B cell (primary cell): ENCODE data around the gene CLASP1. TPM values are rescaled to one million over a fixed set of nuclear protein-coding genes. Genes with fewer than 3 reads are reported as not detected.

Experiments used
- ATAC-seq: fragments of 200-7000 bp; cut with Tn5 transposase; one replicate; pipeline ENCODE4 v1.10.0; 2021; ENCODE audit warnings: low read depth, mild to moderate bottlenecking, moderate number of reproducible peaks, moderate library complexity
- CTCF ChIA-PET: fragments of 350-600 bp; sonication (Branson Sonifier 250); formaldehyde crosslinking; loops from one replicate; lab custom pipeline; 2021; ENCODE audit warnings: antibody characterized with exemption, inconsistent platforms; lab: Charles Lee
- POLR2A ChIA-PET: fragments of 350-600 bp; sonication (Branson Sonifier 250); formaldehyde crosslinking; loops from one replicate; lab custom pipeline; 2021; ENCODE audit warnings: antibody characterized with exemption; lab: Charles Lee
- DNase-seq: peaks from one replicate; pipeline ENCODE4 v3.0.0; 2013
- H2AFZ ChIP-seq: 2 replicates; pipeline ENCODE4 v1.6.1; 2012; ENCODE audit warnings: mild to moderate bottlenecking, low read depth, low read length; ENCODE audit not compliant: insufficient read depth, poor library complexity, severe bottlenecking
- H3K27ac ChIP-seq, 2 donors: 1 replicate in 1 of 2; 2 replicates in 1 of 2; pipeline ENCODE4 v1.5.1; 2012 to 2013; ENCODE audit warnings: low read length in 2 of 2, mild to moderate bottlenecking in 2 of 2, moderate library complexity in 1 of 2
- H3K27me3 ChIP-seq, 4 experiments: fragments of 200-600 bp in 1 of 4; sonication (generic) in 1 of 4; replicated peaks in 1 of 4; 1 replicate in 2 of 4; 2 replicates in 2 of 4; pipeline versions ENCODE4 v1.6.1 to v1.7.0; 2013 to 2016; ENCODE audit warnings: low read length in 3 of 4, mild to moderate bottlenecking in 2 of 4, mixed read lengths in 1 of 4, moderate library complexity in 1 of 4; ENCODE audit not compliant: insufficient read depth in 4 of 4, control insufficient read depth in 3 of 4; ENCODE audit errors: control extremely low read depth in 1 of 4
- H3K36me3 ChIP-seq, 2 experiments: replicated peaks in 1 of 2; 1 replicate in 1 of 2; 2 replicates in 1 of 2; pipeline versions ENCODE4 v1.6.1 to v1.7.1; 2013; ENCODE audit warnings: low read length in 1 of 2; ENCODE audit not compliant: insufficient read depth in 2 of 2, control insufficient read depth in 1 of 2; ENCODE audit errors: control extremely low read depth in 1 of 2, extremely low read depth in 1 of 2
- H3K4me1 ChIP-seq, 2 donors: fragments of 200-600 bp in 1 of 2; sonication (generic) in 1 of 2; 1 replicate in 1 of 2; 2 replicates in 1 of 2; pipeline versions ENCODE4 v1.5.1 to v1.6.1; 2013 to 2017; ENCODE audit warnings: low read length in 2 of 2; ENCODE audit not compliant: control insufficient read depth in 2 of 2, insufficient read depth in 2 of 2
- H3K4me2 ChIP-seq: replicated peaks from 2 replicates; pipeline ENCODE3; 2012; ENCODE audit warnings: mild to moderate bottlenecking, low read depth, low read length; ENCODE audit not compliant: poor library complexity, severe bottlenecking
- H3K4me3 ChIP-seq, 5 experiments: fragments of 200-600 bp in 1 of 5; sonication (generic) in 1 of 5; 1 replicate in 3 of 5; 2 replicates in 2 of 5; pipeline versions ENCODE4 v1.5.1 to v1.7.0; 2011 to 2016; ENCODE audit warnings: low read length in 4 of 5, mild to moderate bottlenecking in 4 of 5, low read depth in 2 of 5, control low read depth in 1 of 5, moderate library complexity in 1 of 5; ENCODE audit not compliant: insufficient read depth in 1 of 5; ENCODE audit errors: control extremely low read depth in 1 of 5, extremely low read depth in 1 of 5
- H3K79me2 ChIP-seq: fragments of 200-600 bp; sonication (generic); one replicate; pipeline ENCODE4 v1.6.0; 2016; ENCODE audit warnings: low read length; ENCODE audit not compliant: control insufficient read depth, insufficient read depth
- H3K9ac ChIP-seq: fragments of 200-600 bp; sonication (generic); 2 replicates; pipeline ENCODE4 v1.6.1; 2017; ENCODE audit warnings: mild to moderate bottlenecking, low read length, moderate library complexity
- H3K9me3 ChIP-seq, 3 donors: one replicate each; pipeline versions ENCODE4 v1.6.1 to v1.7.1; 2013; ENCODE audit warnings: low read length in 2 of 3; ENCODE audit not compliant: control insufficient read depth in 2 of 3, insufficient read depth in 1 of 3; ENCODE audit errors: control extremely low read depth in 1 of 3
- H4K20me1 ChIP-seq: 2 replicates; pipeline ENCODE4 v1.6.0; 2012; ENCODE audit warnings: mild to moderate bottlenecking, low read length; ENCODE audit not compliant: insufficient read depth, control insufficient read depth, poor library complexity, severe bottlenecking
- H3K27ac Mint-ChIP-seq: one replicate; pipeline ENCODE4 v1.8.0; 2021; ENCODE audit warnings: mixed read lengths
- H3K27me3 Mint-ChIP-seq: one replicate; pipeline ENCODE4 v1.8.0; 2021; ENCODE audit warnings: mixed read lengths
- H3K4me1 Mint-ChIP-seq: one replicate; pipeline ENCODE4 v1.8.0; 2021; ENCODE audit warnings: mixed read lengths
- H3K4me3 Mint-ChIP-seq: one replicate; pipeline ENCODE4 v1.8.0; 2021; ENCODE audit warnings: mixed read lengths
- H3K9me3 Mint-ChIP-seq: one replicate; pipeline ENCODE4 v1.8.0; 2022; ENCODE audit warnings: mixed read lengths; ENCODE audit not compliant: insufficient read depth
- CTCF ChIP-seq: fragments of 200-600 bp; IDR thresholded peaks from one replicate; pipeline ENCODE4 v1.8.0; 2022; ENCODE audit warnings: antibody characterized with exemption, mild to moderate bottlenecking
- EZH2 ChIP-seq: IDR thresholded peaks from 2 replicates; pipeline ENCODE4 v1.6.1; 2012; ENCODE audit warnings: borderline replicate concordance, low read depth, mild to moderate bottlenecking, moderate library complexity, low read length; ENCODE audit not compliant: insufficient read depth, poor library complexity, severe bottlenecking
- WGBS: methylation state at CpG from one replicate; pipeline ENCODE4 v1.1.5; 2013; ENCODE audit warnings: missing lambda C conversion rate; ENCODE audit not compliant: insufficient coverage; 5-methylcytosine and 5-hydroxymethylcytosine counted together
- intact Hi-C: fragments of 100-400 bp; cut with micrococcal nuclease; formaldehyde crosslinking; loops from one replicate; pipeline ENCODE4 v1.10.0; 2022
- polyA plus RNA-seq: library from polyadenylated mRNA; depleted of rRNA; stranded (reverse); fragments of >200 nt; gene quantifications from 2 replicates; pipeline ENCODE4 v1.2.3, GENCODE V29; 2012
- total RNA-seq, 2 donors: library from RNA; stranded (reverse); fragments of 120-200 nt in 1 of 2; gene quantifications; 1 replicate in 1 of 2; 2 replicates in 1 of 2; pipeline versions ENCODE4 v1.2.3 to v1.2.4, GENCODE V29; 2013 to 2022

Gene CLASP1
- total and polyA plus RNA-seq, 2 donors (not counting 1 experiment from before 2014, with no cell fraction given), result 8.7 to 88.0 TPM

- Mint-ChIP-seq H3K9me3 (peaks cover 2% of the 10 kb centered on the region), H3K27me3 (no peaks in the 10 kb centered on the region), H3K27ac (no peak overlapping the region), H3K4me1 (peaks cover 14% of the 10 kb centered on the region), H3K4me3 (no peak overlapping the region)
- ChIA-PET CTCF (no interaction called here), POLR2A (no interaction called here)
- intact Hi-C loops, result no loop called here
- H2AFZ ChIP-seq, result no peak overlapping the region
- peaks cover 0 to 4% (median 3%) of the 10 kb centered on the region in 3 donors for H3K9me3 ChIP-seq
- H3K27me3 ChIP-seq, result no peaks in the 10 kb centered on the region
- peaks cover 11 to 12% of the 10 kb centered on the region in 2 donors for H3K4me1 ChIP-seq
- TF ChIP-seq EZH2, result no peak
- no peak for TF ChIP-seq CTCF
- peaks cover 0 to 3% of the 10 kb centered on the region in 2 experiments for H3K36me3 ChIP-seq
- WGBS, result 100% methylated on average over 2 of the region's 4 CpGs
- H3K4me2 ChIP-seq, result no peak overlapping the region
- no peak overlapping the region for H3K4me3 ChIP-seq
- H3K27ac ChIP-seq, result no peak overlapping the region
- no peak for DNase-seq
- ATAC-seq, result no peak
- H4K20me1 ChIP-seq, result peaks cover 59% of the 10 kb centered on the region
- H3K79me2 ChIP-seq, result peaks cover 36% of the 10 kb centered on the region
- H3K9ac ChIP-seq, result no peak overlapping the region
Measured at GRCh38 chr2:121562269-121563176, 86.7 kb downstream of the CLASP1 start.

- Mint-ChIP-seq H3K27ac (no peak overlapping the region), H3K9me3 (peaks cover 2% of the 10 kb centered on the region), H3K27me3 (no peaks in the 10 kb centered on the region), H3K4me3 (no peak overlapping the region), H3K4me1 (peaks cover 17% of the 10 kb centered on the region)
- Histone ChIP-seq H3K4me3 (no peak overlapping the region), H4K20me1 (peaks cover 58% of the 10 kb centered on the region), H3K4me1 (peaks cover 11 to 12% of the 10 kb centered on the region in 2 donors), H3K79me2 (peaks cover 35% of the 10 kb centered on the region), H3K36me3 (peaks cover 0 to 5% of the 10 kb centered on the region in 2 experiments), H3K4me2 (no peak overlapping the region), H3K27me3 (no peaks in the 10 kb centered on the region), H3K9me3 (peaks cover 0 to 4% (median 3%) of the 10 kb centered on the region in 3 donors), H2AFZ (no peak overlapping the region), H3K27ac (no peak overlapping the region), H3K9ac (no peak overlapping the region)
- intact Hi-C loops, result no loop called here
- WGBS, result 95% methylated on average over 2 of the region's 2 CpGs
- no peak for ATAC-seq
- ChIA-PET POLR2A (no interaction called here), CTCF (no interaction called here)
- no peak for DNase-seq
- TF ChIP-seq EZH2, result no peak
- TF ChIP-seq CTCF, result no peak
Measured at GRCh38 chr2:121561617-121562268, 87.5 kb downstream of the CLASP1 start.
